ENCODE results near the gene FAM3D.
A peak's percentile ranks its signal among the peaks of the same experiment; 100 is the strongest.

The FAM3D gene

GRCh38 chr3:58584690-58585004 is 81.9 kb downstream of the FAM3D start:
- Histone ChIP-seq H3K9me3 (no peaks in the 10 kb centered on the region), H3K27me3 (no peaks in the 10 kb centered on the region), H3K4me3 (ENCODE audit: low read depth, low read length) (peak overlapping the region; percentile 76), H3K36me3 (no peaks in the 10 kb centered on the region), H3K4me1 (no peaks in the 10 kb centered on the region)
- no peak for TF ChIP-seq CTCF (IDR thresholded peaks at IDR 0.05; ENCODE audit: low read depth, low read length)
- DNase-seq: no peak
